Thoracic aorta (tissue), 2 donors: Measurements from ENCODE around the gene TRABD2A. TPM values are rescaled to one million over a fixed set of nuclear protein-coding genes. Genes with fewer than 3 reads are reported as not detected.

Experiments used
- ATAC-seq: fragments of 150-250 bp; one replicate; pipeline ENCODE4 v1.8.0; 2017; ENCODE audit warnings: low read depth; ENCODE audit not compliant: insufficient number of reproducible peaks, low FRiP score
- DNase-seq: peaks from one replicate; pipeline ENCODE4 v3.0.0-alpha.2; 2020; ENCODE audit warnings: low spot score
- H3K27ac ChIP-seq, 2 donors: fragments of 200-600 bp; sonication (generic); 1 replicate in 1 of 2; 2 replicates in 1 of 2; pipeline ENCODE4 v1.5.1; 2016; ENCODE audit warnings: mild to moderate bottlenecking in 2 of 2, moderate library complexity in 2 of 2
- H3K27me3 ChIP-seq: fragments of 200-600 bp; sonication (generic); replicated peaks from 2 replicates; pipeline ENCODE4 v1.6.0; 2016; ENCODE audit warnings: mild to moderate bottlenecking; ENCODE audit not compliant: insufficient read depth
- H3K36me3 ChIP-seq: fragments of 200-600 bp; sonication (generic); one replicate; pipeline ENCODE4 v1.5.1; 2016
- H3K4me1 ChIP-seq, 2 donors: fragments of 200-600 bp; sonication (generic); 1 replicate in 1 of 2; 2 replicates in 1 of 2; pipeline versions ENCODE4 v1.5.1 to v1.6.0; 2016; ENCODE audit warnings: low read depth in 2 of 2, mild to moderate bottlenecking in 1 of 2; ENCODE audit not compliant: control insufficient read depth in 1 of 2
- H3K4me3 ChIP-seq: fragments of 200-600 bp; sonication (generic); 2 replicates; pipeline ENCODE4 v1.5.1; 2016; ENCODE audit warnings: mild to moderate bottlenecking
- H3K9me3 ChIP-seq: fragments of 200-600 bp; sonication (generic); 2 replicates; pipeline ENCODE4 v1.5.1; 2016
- CTCF ChIP-seq: fragments of 200-600 bp; sonication (generic); IDR thresholded peaks from one replicate; pipeline ENCODE4 v1.5.1; 2019; ENCODE audit warnings: antibody characterized with exemption
- total RNA-seq, 2 donors: library from RNA; depleted of rRNA; stranded (reverse); fragments of >200 nt; gene quantifications; one replicate each; pipeline versions ENCODE4 v1.1.0 to v1.2.3, GENCODE V29; 2016

Gene TRABD2A
- total RNA-seq, 2 donors from 2014 or later, result 0.54 to 1.8 TPM

- no peak for TF ChIP-seq CTCF
- no peaks in the 10 kb centered on the region for H3K9me3 ChIP-seq
- no peak overlapping the region for H3K27ac ChIP-seq
- H3K4me3 ChIP-seq, result no peak overlapping the region
- ATAC-seq, result no peak
- no peaks in the 10 kb centered on the region for H3K4me1 ChIP-seq
- no peaks in the 10 kb centered on the region for H3K27me3 ChIP-seq
- no peak for DNase-seq
- H3K36me3 ChIP-seq, result no peaks in the 10 kb centered on the region
Measured at GRCh38 chr2:84855731-84856130, 25.2 kb downstream of the TRABD2A start.

- Histone ChIP-seq H3K36me3 (no peaks in the 10 kb centered on the region), H3K4me3 (no peak overlapping the region), H3K27me3 (no peaks in the 10 kb centered on the region), H3K4me1 (no peaks in the 10 kb centered on the region), H3K27ac (no peak overlapping the region), H3K9me3 (no peaks in the 10 kb centered on the region)
- no peak for TF ChIP-seq CTCF
- ATAC-seq, result no peak
- no peak for DNase-seq
Measured at GRCh38 chr2:84854850-84855249, 26.0 kb downstream of the TRABD2A start.

GRCh38 chr2:84851876-84852275 is 29.0 kb downstream of the TRABD2A start:
- DNase-seq (no peak), ATAC-seq (no peak)
- Histone ChIP-seq H3K9me3 (no peaks in the 10 kb centered on the region), H3K4me1 (no peaks in the 10 kb centered on the region), H3K36me3 (no peaks in the 10 kb centered on the region), H3K27ac (no peak overlapping the region), H3K4me3 (no peak overlapping the region), H3K27me3 (no peaks in the 10 kb centered on the region)
- TF ChIP-seq CTCF, result no peak

GRCh38 chr2:84850471-84850870 is 30.4 kb downstream of the TRABD2A start:
- no peak for TF ChIP-seq CTCF
- Histone ChIP-seq H3K4me1 (peaks cover 0 to 4% of the 10 kb centered on the region in 2 donors), H3K9me3 (no peaks in the 10 kb centered on the region), H3K4me3 (no peak overlapping the region), H3K27me3 (no peaks in the 10 kb centered on the region), H3K27ac (no peak overlapping the region), H3K36me3 (no peaks in the 10 kb centered on the region)
- ATAC-seq, result no peak
- no peak for DNase-seq

GRCh38 chr2:84849271-84849952 is 31.5 kb downstream of the TRABD2A start:
- Histone ChIP-seq H3K4me3 (no peak overlapping the region), H3K9me3 (no peaks in the 10 kb centered on the region), H3K36me3 (no peaks in the 10 kb centered on the region), H3K4me1 (peaks cover 0 to 4% of the 10 kb centered on the region in 2 donors), H3K27ac (no peak overlapping the region), H3K27me3 (no peaks in the 10 kb centered on the region)
- ATAC-seq (no peak), DNase-seq (no peak)
- no peak for TF ChIP-seq CTCF
